ENCODE results near the gene PERM1.
"Not testable (repeated sequence)": the region's sequence is repeated elsewhere in the genome, so short reads cannot be mapped to it uniquely, and the experiment has no call there.

PERM1 gene

GRCh38 chr1:981955-982558 is at the start of gene PERM1:
Gene PERM1, minus strand, starts transcription at chr1:982093. Its CDS starts 1,064 bp downstream, at chr1:981029.
- no peak for DNase-seq (ENCODE audit: low read depth in 2 of 2)

DNA sequence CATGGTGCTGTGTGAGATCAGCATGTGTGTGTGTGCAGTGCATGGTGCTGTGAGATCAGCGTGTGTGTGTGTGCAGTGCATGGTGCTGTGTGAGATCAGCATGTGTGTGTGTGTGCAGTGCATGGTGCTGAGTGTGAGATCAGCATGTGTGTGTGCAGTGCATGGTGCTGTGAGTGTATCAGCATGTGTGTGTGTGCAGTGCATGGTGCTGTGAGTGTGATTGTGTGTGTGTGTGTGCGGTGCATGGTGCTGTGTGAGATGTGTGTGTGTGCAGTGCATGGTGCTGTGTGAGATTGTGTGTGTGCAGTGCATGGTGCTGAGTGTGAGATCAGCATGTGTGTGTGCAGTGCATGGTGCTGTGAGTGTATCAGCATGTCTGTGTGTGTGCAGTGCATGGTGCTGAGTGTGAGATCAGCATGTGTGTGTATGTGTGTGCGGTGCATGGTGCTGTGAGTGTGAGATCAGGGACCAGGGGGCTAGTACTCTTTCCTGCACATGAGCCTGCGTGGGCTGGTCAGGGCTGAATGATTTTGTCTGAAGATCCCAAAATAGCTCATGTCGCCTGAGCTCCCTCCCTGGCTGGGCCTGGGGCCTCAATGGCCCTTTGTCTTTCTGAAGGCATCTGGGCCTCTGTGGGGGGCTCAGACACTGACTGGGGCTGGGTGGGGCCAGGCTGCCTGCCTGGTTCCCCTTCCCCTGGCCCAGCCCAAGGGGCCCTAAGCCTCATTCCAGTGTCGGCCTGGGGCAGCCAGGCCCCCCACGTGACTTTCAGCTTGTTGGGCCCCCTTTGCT is 49.2 kb upstream of the PERM1 start:
- not testable (repeated sequence) for DNase-seq (ENCODE audit: low read depth in 2 of 2)

DNA sequence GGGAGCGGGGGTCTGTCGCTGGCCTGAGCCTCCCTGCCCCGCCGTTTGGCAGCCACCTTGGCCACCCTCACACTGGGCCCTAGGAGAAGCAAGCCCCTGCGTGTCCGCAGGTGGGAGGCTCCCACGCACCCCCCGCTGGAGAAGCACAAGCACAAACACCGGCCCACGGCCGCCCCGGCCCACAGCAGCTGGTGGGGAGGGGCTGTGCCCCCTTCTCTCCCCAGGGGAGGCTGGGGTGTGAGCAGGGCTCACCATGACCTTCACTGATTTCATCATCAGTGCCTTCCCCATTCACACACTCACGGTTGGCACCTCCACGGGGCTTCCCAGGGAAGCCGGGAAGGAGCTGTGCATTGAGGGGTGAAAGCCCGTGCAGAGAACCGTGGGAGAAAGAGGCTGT is 45.9 kb upstream of the PERM1 start:
- DNase-seq (ENCODE audit: low read depth in 2 of 2) = no peak

DNA sequence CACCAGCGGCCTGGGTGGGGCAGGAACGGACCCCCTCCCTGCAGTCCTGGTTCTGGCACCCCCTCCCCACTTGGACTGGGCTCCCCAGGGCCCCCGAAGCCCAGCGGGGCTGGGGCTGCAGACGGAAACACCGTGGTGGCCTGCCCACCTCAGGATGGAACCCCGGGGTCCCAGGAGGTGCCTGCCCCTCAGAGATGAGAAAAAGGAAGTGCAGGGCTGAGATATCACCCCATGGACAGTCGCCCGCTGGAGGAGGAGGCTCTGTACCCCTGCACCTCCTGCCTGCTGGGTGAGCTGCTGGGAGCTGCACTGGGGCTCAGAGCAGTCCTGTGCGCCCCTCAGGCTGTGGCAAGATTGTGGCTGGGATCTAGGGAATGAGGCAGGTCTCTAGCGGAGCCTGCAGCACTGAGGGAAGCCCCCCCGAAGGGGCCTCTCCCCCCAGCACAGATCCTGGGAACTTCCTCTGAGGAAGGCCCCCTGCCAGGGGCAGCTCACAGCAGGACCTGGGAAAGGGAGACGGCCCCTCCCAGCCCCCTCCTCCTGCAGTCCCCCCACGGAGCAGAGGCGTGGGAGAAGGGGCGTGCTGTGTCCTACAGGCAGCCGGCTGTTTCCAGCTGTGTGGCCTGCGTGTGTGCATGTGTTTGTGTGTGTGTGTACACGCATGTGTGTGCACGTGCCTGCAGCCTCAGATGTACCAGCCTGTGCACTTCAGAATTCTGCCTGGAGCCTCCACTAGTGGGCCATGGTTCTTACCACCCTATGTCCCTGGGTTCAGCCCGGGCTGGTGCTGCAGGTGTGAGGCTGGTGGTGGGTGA is 44.9 kb upstream of the PERM1 start:
- DNase-seq (ENCODE audit: low read depth in 2 of 2) = no peak

- DNase-seq (ENCODE audit: low read depth in 2 of 2) = no peak
Measured at GRCh38 chr1:1025730-1026129, 43.8 kb upstream of the PERM1 start.

GRCh38 chr1:1024771-1025699 is 43.1 kb upstream of the PERM1 start:
- DNase-seq (ENCODE audit: low read depth in 2 of 2) = no peak

DNA sequence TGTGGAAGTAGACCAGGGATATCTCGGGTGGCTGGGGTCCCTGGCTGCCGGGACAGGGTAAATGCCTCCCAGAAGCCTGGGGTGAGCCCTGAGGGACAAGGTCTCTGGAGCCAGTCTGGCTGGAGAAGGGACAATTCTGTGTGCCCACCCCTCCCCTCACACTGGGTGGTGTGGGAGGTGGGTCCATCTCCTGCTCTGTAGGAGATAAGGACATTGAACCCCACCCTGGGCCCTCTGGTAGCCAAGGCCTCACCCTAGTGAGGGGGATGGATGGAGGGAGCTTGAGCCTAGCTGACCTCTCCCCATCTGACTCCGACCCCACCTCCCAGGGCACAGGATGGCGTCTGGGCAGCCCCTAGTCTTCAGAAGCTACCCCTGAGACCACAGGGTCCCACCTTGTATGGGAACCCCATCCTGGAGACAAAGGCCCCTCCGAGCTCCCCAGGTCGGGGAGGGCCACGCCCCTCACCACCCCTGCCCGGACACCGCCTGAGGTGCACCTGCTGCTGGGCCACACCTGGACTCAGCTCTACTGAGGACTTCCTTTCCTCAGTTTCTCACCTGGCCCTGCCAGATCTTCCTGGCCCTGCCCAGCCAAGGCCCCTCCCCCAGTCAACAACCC is 42.4 kb upstream of the PERM1 start:
- DNase-seq (ENCODE audit: low read depth in 2 of 2) = no peak

DNA sequence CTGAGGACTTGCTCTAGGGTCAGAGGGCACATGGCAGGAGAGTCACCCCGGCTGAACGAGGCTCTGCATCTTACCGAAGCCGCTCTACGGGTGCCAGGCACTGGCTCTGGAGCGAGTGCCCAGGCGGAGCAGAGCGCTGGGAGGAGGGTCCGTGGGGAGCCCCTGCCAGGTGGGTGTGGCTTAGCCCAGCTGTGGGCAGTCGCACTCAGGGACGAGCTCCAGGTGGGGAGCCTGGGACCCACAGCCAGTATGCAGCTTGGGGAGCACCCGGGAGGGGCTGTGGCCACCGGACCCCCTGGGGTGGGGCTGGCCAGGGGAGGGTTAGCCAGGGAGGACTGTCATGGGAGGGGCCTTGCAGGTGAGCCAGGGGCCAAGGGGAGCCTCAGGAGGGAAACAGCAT is 41.8 kb upstream of the PERM1 start:
- no peak for DNase-seq (ENCODE audit: low read depth in 2 of 2)

- DNase-seq (ENCODE audit: low read depth in 2 of 2) = no peak
Measured at GRCh38 chr1:1022302-1023009, 40.6 kb upstream of the PERM1 start.

DNA sequence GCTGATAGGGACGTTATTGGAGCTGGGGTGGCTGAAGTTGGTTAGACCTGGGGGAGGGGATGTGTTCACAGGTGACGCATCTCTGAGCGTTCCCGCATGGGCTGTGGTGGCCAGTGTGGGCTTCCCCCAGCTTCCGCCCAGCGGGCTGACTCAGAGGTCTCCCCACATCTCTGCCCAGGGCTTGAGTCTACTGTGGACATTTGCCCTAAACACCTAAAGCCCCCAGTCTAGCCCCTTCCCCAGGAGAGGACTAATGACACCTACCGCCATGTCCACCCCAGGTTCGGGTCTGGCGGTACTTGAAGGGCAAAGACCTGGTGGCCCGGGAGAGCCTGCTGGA is 40.0 kb upstream of the PERM1 start:
- DNase-seq (ENCODE audit: low read depth in 2 of 2) = no peak

GRCh38 chr1:1021010-1021919 is 39.4 kb upstream of the PERM1 start:
- peak in 1 of 2 experiments; percentile 53 for DNase-seq (ENCODE audit: low read depth in 2 of 2)

DNA sequence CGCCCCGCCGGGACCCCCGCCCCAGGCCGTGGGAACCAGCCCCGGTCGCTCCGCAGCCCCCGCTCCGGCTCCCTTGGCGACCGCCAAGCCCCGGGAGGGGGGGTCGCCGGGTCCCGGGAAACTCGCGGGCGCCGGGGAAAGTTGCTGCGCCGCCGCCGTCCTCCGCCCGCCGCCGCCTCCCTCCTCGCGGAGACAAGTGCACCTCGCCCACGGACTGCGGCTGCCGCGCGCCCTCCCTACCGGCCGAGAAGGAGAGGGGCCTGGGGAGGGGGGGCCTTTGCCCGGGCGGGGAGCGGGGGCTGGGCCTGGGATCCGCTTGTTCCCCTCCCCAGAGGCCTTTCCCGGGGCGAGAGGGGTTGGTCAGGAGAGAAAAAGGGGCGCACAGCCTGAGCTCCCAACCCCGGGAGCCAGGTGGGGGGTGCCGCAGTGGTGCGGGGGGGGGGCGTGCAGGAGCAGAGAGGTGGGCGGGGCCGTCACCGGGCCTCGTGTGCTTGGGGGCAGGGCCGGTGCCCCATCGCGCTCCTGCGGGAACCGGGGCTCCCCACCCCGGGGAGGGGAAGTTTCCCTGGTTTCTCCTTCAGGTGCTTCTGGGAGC is 38.6 kb upstream of the PERM1 start:
- no peak for DNase-seq (ENCODE audit: low read depth in 2 of 2)

- no peak for DNase-seq (ENCODE audit: low read depth in 2 of 2)
Measured at GRCh38 chr1:1020000-1020404, 38.1 kb upstream of the PERM1 start, which contains the start of gene AGRN. Gene AGRN, plus strand, starts transcription at chr1:1020120. Its CDS starts 53 bp downstream, at chr1:1020173.

- DNase-seq (ENCODE audit: low read depth in 2 of 2) = peak; percentile 60 to 69
Measured at GRCh38 chr1:1019122-1019999, 37.5 kb upstream of the PERM1 start.

- DNase-seq (ENCODE audit: low read depth in 2 of 2) = not testable (repeated sequence)
Measured at GRCh38 chr1:1018321-1018685, 36.4 kb upstream of the PERM1 start.

DNA sequence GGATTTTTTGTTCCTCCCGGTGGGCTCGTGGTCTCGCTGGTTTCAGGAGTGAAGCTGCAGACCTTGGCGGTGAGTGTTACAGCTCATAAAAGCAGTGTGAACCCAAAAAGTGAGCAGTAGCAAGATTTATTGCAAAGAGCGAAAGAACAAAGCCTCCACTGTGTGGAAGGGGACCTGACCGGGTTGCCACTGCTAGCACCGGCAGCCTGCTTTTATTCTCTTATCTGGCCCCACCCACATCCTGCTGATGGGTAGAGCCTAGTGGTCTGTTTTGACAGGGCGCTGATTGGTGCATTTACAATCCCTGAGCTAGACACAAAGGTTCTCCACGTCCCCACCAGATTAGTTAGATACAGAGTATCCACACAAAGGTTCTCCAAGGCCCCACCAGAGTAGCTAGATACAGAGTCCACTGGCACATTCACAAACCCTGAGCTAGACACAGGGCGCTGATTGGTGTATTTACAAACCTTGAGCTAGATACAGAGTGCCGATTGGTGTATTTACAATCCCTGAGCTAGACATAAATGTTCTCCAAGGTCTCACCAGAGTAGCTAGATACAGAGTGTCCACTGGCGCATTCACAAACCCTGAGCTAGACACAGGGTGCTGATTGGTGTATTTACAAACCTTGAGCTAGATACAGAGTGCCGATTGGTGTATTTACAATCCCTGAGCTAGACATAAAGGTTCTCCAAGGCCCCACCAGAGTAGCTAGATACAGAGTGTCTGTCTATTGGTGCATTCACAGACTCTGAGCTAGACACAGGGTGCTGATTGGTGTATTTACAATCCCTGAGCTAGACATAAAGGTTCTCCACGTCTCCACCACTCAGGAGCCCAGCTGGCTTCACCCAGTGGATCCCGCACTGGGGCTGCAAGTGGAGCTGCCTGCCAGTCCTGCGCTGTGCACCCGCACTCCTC is 35.8 kb upstream of the PERM1 start:
- DNase-seq (ENCODE audit: low read depth in 2 of 2) = not testable (repeated sequence)

All from fibroblast of skin of left quadriceps (primary cell).